ENCODE measurements around the gene CARD9.
"Not testable (repeated sequence)": the region's sequence is repeated elsewhere in the genome, so short reads cannot be mapped to it uniquely, and the experiment has no call there.

Gene CARD9

GRCh38 chr9:136331556-136332481 is 41.6 kb downstream of the CARD9 start:
- DNase-seq = no peak

GRCh38 chr9:136331030-136331429 is 42.4 kb downstream of the CARD9 start:
- no peak for DNase-seq

- no peak for DNase-seq
These were observed 43.0 kb downstream of the CARD9 start for GRCh38 chr9:136330406-136330990.

- DNase-seq = no peak
These were observed 43.6 kb downstream of the CARD9 start for GRCh38 chr9:136329636-136330405.

- no peak for DNase-seq
These were observed 44.2 kb downstream of the CARD9 start for GRCh38 chr9:136329211-136329627.

- DNase-seq = no peak
These were observed 44.8 kb downstream of the CARD9 start for GRCh38 chr9:136328622-136329041.

GRCh38 chr9:136328011-136328621 is 45.4 kb downstream of the CARD9 start:
- no peak for DNase-seq

- DNase-seq = no peak
These were observed 46.0 kb downstream of the CARD9 start, which contains the start of gene GPSM1 for GRCh38 chr9:136327304-136327974. GPSM1 (plus strand) TSS chr9:136327539; CDS start chr9:136327696, 157 bp downstream.

GRCh38 chr9:136326761-136327303 is 46.6 kb downstream of the CARD9 start:
- no peak for DNase-seq

GRCh38 chr9:136326061-136326760 is 47.3 kb downstream of the CARD9 start:
- DNase-seq = no peak

- no peak for DNase-seq
These were observed 48.1 kb downstream of the CARD9 start for GRCh38 chr9:136325358-136325757.

- DNase-seq = no peak
These were observed 48.8 kb downstream of the CARD9 start for GRCh38 chr9:136324501-136325300.

- no peak for DNase-seq
These were observed 50.1 kb downstream of the CARD9 start for GRCh38 chr9:136323371-136323789.

- no peak for DNase-seq
These were observed 50.6 kb downstream of the CARD9 start for GRCh38 chr9:136322756-136323330.

- DNase-seq = no peak
These were observed 51.9 kb downstream of the CARD9 start for GRCh38 chr9:136321561-136321960.

GRCh38 chr9:136320972-136321371 is 52.5 kb downstream of the CARD9 start:
- not testable (repeated sequence) for DNase-seq

- not testable (repeated sequence) for DNase-seq
These were observed 53.5 kb downstream of the CARD9 start for GRCh38 chr9:136319955-136320354.

GRCh38 chr9:136319244-136319643 is 54.2 kb downstream of the CARD9 start:
- not testable (repeated sequence) for DNase-seq

GRCh38 chr9:136318776-136319241 is 54.7 kb downstream of the CARD9 start:
- DNase-seq = no peak
